Activated CD4-positive, alpha-beta T cell treated with anti-CD3 and anti-CD28 coated beads, Interleukin-10, Interleukin-2, amounts not matched to agents 100 ng/mL and 50 ng/mL, durations not matched to agents 16 hours and 8 hours (primary cell): ENCODE measurements around the gene ZNF70.

Source experiments
- DNase-seq: peaks from one replicate; pipeline ENCODE4 v3.0.0-alpha.2; 2020

Gene ZNF70

DNA sequence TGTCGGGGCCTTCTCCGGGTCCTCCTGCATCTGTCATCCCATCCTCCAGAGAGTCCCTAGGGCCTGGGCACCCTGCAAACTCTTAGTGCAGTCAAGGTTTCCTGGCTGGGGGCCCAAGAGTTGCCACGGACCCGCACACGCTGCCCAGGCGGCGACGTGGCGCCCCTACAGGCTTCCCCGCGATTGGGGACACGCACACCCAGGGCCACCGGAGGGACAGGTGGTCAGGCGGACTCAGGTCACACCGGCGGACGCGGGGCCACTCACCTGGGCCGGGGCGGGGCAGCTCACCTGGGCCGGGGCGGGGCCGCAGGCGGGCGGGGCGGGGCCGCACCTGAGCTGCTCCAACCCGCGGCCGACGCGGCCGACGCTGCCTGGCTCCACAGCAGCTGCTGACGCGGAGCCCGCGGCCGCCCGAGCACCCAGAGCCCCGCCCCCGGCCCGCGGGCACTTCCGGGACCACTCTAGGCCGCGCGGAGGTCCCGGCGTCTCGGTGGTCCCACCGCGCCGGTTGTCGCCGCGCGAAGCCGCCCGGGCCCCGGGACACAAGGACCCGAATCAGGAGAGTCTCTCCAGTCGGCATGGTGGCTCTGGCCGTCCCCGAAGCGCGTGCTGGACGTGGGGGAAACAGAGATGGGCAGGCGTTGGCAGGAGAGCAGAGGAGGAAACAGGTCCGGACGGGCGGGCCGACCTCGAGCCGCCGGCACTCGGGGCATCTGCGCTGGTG lies at the start of gene ZNF70:
TSS of gene ZNF70 (minus strand) at position 399 of the 727 bp plus-strand sequence. CDS start 5,972 bp downstream, outside the sequence.
- peak; percentile 86 for DNase-seq

DNA sequence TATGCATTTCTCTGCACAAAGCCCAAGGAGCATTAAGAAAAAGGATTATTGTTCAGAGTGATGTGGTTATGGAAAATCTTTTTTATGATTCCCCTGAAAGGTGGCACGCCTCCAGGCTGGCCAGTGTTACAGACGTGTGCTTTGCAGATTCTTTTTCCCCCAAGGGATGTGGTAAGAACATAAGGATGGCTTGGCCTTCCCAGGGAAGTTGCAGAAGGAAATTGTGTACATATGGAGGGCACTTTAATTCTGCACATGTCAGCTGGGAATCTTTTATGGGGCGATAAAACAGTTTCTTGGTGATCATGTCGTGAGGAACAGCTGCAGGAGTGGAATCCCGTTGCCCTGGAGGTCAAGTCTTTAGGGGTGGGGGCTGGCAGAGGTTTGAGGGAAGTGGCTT lies 45.5 kb upstream of the ZNF70 start:
- DNase-seq, result no peak

DNA sequence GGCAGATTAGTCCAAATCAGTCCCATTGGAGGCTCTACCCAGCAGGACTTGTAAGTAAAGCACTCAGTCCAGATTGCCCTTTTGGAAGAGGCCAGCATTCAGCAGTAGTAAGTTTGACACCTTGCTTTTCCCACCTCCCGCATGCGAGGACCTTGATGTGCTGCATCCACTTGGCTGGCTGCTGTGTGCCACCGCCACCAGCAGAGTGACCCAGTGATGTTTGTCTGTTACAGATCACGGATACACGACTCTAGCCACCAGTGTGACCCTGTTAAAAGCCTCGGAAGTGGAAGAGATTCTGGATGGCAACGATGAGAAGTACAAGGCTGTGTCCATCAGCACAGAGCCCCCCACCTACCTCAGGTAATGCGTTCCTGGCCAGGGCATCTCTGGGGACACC lies 42.4 kb upstream of the ZNF70 start:
- DNase-seq, result no peak

DNA sequence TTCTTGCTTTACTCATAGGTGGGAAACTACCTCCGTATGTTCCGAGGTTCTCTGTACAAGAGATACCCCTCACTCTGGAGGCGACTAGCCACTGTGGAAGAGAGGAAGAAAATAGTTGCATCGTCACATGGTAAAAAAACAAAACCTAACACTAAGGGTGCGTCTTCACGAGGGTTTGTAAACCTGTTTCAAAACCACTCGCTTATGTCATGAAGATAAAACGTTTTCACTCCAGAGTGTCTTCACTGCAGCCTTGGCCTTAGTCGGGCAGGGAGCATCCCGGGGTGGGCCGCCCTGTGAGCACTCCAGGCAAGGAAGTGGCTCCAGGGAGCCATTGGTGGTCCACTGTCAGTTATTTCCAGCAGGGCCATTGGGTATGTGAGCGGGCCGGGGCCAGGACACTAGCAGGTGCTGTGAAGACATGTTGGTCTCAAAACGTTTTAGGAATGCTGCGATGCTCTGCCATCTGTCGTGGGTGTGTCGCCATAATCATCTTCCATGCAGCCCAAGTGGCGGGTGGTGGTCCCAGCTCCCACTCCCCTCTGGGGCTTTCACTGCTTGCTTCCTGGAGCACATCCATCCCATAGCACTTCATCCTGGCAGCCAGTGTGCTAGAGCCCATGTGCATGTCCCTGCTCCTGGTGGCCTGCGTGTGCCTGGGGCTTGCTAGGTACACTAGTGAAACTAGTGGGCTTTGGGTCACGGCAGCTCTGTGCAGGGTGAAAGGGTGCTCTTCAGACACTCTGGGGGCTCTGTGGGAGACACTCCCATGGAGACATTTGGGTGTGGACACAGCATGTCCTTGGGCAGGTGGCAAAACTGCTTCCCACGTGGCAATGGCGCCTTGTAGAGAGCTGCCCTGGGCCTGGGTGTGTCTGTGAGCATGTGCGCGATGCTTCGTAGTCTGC lies 41.1 kb upstream of the ZNF70 start:
- DNase-seq, result no peak

DNA sequence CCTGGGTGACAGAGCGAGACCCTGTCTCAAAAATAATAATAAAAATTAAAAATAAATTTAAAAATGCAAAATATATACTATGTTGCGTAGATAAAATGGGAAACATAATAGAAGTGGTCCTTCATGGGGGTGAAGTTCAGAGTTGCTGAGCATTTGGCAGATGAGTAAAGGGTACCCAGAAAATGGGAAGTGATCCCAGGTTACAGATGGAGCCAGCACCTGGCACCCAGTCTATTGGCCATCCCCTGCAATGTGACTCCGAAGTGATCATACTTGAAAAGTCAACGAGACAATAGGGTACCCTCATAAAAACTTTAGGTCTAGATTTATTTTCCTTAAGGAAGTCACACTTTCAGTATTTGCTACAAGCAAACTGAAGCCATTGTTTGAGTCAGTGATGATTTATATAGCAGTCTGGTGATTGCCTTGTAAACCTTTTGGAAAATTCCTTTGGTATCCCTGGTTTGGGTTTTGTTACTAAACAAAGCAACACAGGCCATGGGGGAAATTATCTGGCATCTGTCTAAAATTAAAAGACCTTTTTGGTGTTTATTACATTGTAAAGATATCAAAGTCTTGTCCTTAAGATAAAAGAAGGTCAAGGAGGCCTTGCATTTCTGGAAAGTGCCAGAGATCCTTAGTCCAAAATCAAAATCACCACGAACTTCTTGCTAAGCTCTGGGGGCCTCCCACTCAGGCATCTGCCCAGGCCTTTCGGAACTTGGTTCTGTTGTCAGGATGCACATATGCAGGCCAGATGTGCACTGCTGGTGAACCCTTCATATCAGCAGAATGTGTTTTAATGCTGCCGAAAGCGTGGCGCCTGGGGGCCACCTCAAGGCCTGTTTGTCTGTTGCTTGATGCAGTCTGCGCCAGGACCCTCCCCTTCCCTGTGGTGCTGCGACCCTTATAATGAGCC lies 40.2 kb upstream of the ZNF70 start:
- no peak for DNase-seq

DNA sequence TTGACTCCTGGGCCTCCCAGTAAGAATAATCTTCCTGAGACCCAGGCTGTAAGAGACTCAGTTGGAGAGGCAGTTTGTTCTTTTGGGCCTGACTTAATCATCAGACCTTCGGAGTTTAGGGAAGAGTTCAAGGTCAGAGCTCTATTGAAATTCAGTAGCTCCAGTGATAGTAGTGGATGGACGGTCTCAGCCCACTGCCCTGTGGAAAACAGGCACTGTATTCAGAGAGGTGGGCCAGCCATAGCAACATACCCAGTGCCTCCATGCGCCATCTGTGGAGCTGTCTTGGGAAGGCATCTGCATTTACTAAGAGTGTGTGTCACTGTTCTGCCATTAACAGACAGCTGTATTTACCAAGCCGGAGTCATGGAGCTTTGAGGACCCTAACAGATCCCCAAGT lies 38.7 kb upstream of the ZNF70 start:
- no peak for DNase-seq

DNA sequence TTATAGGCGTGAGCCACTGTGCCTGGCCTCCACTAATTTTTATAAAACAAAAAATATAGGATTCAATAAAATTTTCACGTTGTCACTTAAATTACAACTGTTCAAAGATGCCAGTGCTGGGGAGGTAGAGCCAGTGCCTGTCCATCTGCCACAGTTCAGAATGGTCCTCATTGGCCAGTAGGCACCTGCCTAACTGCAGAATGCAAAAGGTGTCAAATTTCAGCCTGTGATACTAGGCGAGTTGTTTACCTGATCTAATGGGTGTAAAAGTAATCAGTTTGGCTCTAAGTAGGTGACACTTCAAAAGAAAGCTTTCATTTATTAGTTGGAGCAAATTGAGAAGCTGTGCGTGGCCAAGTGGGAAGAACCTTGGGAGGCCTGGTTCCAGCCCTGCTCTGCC lies 38.2 kb upstream of the ZNF70 start:
- DNase-seq, result no peak

DNA sequence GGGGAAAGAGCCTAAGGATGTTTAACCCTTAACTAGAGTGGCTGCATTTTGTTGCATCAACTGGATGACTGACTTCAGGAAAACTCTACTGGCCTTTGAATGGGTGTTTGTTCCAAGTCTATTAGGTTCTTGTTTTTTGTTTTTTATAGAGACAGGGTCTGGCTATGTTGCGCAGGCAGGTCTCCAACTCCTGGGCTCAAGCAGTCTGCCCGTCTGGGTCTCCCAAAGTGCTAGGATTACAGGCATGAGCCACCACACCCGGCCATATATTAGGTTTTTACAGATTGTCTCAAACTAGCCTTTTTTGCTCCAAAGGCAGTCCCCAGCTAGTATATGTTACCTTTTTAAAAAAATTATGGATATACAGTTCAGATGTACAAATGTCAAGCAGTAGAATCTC lies 37.0 kb upstream of the ZNF70 start:
- no peak for DNase-seq

DNA sequence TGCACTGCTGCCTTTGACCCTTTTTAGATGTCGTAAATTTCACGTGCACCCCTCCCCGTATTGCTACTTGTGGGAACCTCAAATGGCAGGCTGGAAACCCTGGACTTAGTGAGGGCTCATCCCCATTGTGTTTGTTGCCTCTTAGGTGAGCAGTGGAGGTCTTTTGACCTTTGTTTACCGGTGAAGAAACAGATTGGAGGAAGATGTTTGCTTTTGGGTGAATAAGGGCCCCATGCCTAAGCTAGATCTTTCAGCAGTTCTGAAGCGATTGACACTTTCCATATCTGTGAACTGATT lies 36.6 kb upstream of the ZNF70 start:
- DNase-seq, result no peak

DNA sequence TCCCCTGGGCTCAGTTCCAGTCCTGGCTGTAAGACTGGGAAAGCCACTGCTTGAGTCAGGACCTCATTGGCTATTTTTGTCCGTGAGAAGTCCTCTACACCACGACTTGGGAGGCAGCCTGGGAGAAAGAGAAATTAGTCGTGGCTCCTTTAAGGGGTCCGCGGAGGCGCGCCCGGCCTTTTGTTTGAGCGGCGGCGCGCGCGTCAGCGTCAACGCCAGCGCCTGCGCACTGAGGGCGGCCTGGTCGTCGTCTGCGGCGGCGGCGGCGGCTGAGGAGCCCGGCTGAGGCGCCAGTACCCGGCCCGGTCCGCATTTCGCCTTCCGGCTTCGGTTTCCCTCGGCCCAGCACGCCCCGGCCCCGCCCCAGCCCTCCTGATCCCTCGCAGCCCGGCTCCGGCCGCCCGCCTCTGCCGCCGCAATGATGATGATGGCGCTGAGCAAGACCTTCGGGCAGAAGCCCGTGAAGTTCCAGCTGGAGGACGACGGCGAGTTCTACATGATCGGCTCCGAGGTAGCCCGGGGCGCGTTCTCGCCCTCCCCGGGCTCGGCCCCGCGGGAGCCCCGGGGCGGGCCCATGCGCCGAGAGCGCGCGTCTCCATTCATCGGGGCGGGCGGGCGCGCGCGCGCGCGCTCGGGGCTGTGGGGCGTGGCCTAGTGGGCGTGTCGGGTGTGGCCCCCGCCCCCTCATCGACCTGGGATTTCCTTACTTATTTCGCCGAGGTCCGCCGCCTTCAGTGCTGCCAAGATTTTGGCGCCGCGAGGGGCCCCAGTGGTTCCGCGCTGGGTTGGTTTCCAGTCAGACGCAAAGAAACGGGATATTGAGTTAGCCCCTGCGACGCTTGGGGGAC lies 36.1 kb upstream of the ZNF70 start, which contains the start of gene SMARCB1:
TSS of gene SMARCB1 (plus strand) at position 215 of the 848 bp plus-strand sequence. CDS start at position 419, 204 bp downstream.
- DNase-seq, result peak; percentile 90

DNA sequence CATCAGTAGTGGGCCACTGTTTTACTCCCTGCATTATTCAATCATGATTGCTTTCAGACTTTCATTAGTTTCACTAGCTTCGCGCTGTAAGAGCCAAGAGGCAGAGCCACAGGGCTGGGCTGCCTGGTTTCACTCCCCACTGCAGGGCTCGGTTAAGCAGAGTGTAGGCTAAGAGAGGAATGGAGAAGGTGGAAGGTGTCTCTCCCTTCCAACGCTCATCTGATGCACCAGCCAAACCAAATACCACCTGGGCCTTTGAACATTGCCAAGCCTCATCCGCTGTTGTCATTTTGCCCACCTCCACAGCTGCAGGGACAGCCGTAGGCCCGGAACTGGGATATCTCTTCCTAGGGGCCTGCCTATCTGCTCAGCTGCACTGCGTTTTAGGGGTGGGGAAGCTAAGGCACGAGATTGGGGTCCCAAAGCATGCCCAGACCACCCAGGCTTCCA lies 35.4 kb upstream of the ZNF70 start:
- DNase-seq, result no peak

DNA sequence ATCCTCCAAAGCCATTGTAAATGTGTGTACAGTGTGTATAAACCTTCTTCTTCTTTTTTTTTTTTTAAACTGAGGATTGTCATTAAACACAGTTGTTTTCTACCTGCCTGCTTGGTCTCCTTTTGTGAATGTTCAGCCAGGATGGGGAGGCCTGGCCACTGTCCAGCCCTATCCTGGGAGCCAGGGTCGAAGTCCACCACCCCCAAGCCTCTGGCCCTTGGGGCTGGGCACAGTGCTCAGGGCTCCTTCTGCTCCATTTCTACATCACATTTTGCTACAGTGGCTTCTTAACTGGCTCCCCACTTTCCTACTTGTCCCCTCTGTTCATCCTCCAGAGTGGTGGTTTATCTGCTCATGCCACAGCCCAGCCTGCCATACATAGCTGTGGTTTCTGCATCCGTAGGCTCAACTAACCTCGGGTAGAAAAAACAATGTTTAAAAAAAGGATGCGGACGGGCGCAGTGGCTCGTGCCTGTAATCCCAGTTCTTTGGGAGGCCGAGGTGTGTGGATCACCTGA lies 33.4 kb upstream of the ZNF70 start:
- DNase-seq, result no peak

DNA sequence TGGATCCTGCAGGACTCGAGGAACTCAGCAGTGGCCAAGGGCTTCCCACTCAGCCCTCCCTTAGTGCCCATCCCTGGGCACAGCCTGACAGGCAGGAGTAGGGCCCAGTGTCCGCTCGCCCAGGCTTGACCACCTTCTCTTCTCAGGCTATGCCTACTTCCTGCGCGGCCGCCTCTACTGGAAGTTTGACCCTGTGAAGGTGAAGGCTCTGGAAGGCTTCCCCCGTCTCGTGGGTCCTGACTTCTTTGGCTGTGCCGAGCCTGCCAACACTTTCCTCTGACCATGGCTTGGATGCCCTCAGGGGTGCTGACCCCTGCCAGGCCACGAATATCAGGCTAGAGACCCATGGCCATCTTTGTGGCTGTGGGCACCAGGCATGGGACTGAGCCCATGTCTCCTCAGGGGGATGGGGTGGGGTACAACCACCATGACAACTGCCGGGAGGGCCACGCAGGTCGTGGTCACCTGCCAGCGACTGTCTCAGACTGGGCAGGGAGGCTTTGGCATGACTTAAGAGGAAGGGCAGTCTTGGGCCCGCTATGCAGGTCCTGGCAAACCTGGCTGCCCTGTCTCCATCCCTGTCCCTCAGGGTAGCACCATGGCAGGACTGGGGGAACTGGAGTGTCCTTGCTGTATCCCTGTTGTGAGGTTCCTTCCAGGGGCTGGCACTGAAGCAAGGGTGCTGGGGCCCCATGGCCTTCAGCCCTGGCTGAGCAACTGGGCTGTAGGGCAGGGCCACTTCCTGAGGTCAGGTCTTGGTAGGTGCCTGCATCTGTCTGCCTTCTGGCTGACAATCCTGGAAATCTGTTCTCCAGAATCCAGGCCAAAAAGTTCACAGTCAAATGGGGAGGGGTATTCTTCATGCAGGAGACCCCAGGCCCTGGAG lies 32.6 kb upstream of the ZNF70 start:
- no peak for DNase-seq

DNA sequence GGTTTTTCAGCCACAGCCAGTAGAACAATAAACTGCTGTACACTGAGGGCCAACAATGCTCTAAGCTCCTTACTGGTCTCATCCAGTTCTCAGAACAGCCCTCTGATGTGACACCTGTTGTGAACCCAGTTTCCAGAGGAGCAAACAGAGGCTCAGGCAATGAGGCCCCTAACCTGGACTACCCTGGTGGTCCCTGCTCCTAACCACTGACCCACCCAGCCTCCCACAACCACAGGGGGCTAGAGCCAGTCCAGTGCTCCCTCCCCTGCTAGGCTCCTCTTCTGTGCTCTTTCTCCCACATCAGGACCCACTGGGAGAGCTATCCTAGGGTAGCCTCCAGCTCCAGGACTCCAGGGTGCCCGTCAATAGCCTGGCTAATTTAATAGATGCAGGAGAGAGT lies 31.8 kb upstream of the ZNF70 start:
- no peak for DNase-seq

DNA sequence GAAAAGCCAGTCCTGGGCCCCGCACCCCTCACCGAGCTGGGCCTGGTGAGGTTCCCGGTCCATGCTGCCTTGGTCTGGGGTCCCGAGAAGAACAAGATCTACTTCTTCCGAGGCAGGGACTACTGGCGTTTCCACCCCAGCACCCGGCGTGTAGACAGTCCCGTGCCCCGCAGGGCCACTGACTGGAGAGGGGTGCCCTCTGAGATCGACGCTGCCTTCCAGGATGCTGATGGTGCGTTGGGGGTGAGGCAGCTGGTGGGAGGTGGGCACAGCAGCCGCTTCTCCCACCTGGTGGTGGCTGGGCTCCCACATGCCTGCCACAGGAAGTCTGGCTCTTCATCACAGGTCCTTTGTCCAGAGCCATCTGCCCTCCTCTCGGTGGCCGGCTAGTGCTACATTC lies 31.3 kb upstream of the ZNF70 start:
- DNase-seq, result no peak

DNA sequence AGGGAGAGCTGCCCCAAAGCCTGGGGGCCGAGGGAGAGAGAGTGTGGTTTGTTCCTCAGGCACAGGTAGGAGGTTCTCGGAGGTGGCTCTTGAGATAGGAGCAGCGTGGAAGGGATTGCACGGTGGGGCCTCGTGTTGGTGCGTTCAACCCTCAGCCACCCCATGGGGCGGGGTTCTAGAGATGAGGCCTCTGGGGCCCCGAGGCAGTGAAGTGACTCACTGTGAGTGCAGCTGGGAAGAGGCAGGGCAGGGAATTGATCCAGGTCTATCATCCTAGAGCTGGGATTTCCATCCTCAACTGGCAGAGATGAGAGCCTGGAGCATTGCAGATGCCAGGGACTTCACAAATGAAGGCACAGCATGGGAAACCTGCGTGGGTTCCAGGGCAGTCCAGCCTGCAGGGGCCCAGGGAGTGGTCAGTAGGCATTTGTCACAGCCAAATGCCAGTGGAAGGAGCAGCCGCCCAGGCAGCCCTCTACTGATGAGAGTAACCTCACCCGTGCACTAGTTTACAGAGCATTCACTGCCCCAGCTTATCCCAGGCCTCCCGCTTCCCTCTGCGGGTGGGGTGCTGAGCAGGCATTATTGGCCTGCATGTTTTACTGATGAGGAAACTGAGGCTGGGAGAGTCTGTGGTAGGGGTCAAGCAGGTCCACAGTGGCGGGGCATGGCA lies 30.7 kb upstream of the ZNF70 start:
- no peak for DNase-seq

DNA sequence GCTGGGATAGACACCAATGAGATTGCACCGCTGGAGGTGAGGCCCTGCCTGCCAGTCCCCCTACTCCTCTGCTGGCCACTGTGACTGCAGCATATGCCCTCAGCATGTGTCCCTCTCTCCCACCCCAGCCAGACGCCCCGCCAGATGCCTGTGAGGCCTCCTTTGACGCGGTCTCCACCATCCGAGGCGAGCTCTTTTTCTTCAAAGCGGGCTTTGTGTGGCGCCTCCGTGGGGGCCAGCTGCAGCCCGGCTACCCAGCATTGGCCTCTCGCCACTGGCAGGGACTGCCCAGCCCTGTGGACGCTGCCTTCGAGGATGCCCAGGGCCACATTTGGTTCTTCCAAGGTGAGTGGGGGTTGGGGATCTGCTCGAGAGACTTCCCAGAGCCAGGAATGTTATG lies 30.2 kb upstream of the ZNF70 start:
- no peak for DNase-seq

DNA sequence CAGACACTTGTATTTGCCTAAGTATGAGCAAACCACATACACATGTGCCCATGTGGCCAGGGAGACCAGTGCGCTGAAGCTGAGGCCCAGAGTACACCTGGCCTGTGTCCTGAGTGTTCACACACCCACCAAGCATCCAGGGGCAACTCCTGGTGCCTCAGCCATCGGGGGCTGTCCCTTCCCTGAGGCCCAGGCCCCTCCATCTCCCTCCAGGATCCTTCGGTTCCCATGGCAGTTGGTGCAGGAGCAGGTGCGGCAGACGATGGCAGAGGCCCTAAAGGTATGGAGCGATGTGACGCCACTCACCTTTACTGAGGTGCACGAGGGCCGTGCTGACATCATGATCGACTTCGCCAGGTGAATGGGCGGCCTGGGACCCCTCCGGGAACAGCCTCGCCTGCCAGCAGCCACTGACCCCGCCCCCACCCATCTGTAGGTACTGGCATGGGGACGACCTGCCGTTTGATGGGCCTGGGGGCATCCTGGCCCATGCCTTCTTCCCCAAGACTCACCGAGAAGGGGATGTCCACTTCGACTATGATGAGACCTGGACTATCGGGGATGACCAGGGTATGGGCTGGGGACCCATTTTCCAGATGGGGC lies 29.3 kb upstream of the ZNF70 start:
- DNase-seq, result no peak

DNA sequence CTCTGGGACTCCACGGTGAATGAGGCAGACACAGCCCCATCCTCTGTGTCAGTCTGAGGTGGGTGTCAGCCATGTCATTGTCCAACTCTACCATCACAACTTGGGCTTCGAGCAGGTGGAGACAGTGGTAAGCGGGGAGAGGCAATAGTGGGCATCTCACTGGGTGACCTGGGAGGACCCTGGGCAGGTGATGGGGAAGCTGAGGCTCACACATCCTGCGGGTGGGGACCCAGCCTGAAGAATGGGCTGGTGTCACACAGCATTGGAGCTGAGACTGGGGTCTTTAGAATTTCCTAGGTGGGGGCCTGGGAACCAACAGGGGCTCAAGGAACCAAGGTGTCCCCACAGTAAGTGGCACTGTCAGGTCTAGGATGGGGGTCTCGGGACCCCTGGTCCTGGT lies 28.8 kb upstream of the ZNF70 start:
- no peak for DNase-seq

DNA sequence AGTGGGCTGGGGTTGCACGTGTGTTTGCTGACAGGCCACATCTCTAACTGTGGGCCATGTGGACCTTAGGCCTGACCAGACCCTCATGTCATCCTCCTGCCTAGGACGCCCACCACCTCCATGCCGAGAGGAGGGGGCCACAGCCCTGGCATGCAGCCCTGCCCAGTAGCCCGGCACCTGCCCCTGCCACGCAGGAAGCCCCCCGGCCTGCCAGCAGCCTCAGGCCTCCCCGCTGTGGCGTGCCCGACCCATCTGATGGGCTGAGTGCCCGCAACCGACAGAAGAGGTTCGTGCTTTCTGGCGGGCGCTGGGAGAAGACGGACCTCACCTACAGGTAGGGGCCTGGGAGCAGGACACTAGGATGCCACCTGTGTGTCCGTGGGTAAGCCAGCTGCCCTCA lies 28.2 kb upstream of the ZNF70 start:
- DNase-seq, result no peak
